ENCODE measurements around the gene MNX1.

MNX1 gene

GRCh38 chr7:156966387-156966786, 44.1 kb downstream of the MNX1 start:
- no peak for DNase-seq

- DNase-seq: no peak
Measured at GRCh38 chr7:156964971-156965370, 45.5 kb downstream of the MNX1 start.

- peak; percentile 33 for DNase-seq
Measured at GRCh38 chr7:156963472-156963871, 47.0 kb downstream of the MNX1 start.

- no peak for DNase-seq
Measured at GRCh38 chr7:156962897-156963296, 47.6 kb downstream of the MNX1 start.

- no peak for DNase-seq
Measured at GRCh38 chr7:156962145-156962544, 48.3 kb downstream of the MNX1 start.

- DNase-seq: no peak
Measured at GRCh38 chr7:156956727-156957126, 53.7 kb downstream of the MNX1 start.

GRCh38 chr7:156954941-156955340, 55.5 kb downstream of the MNX1 start:
- DNase-seq: no peak

All from stimulated activated CD8-positive, alpha-beta memory T cell treated with anti-CD3 and anti-CD28 coated beads, Interleukin-4, amount 100 ng/mL, for 48 hours (primary cell).